Endothelial cell of umbilical vein (primary cell): ENCODE results near the gene SLC25A19.

Source experiments
- EZH2 ChIP-seq: IDR thresholded peaks from 2 replicates; pipeline ENCODE4 v1.6.1; 2012; ENCODE audit warnings: borderline replicate concordance, low read depth, mild to moderate bottlenecking, moderate library complexity, low read length, inconsistent platforms; ENCODE audit not compliant: severe bottlenecking
- MAX ChIP-seq: IDR thresholded peaks from 2 replicates; pipeline ENCODE4 v1.6.1; 2011; ENCODE audit not compliant: insufficient read depth, insufficient read length
- POLR2A ChIP-seq: IDR thresholded peaks from 2 replicates; pipeline ENCODE4 v1.6.1; 2012; ENCODE audit warnings: low read depth, mild to moderate bottlenecking, control low read depth, low read length
- POLR2AphosphoS5 ChIP-seq: IDR thresholded peaks from 2 replicates; pipeline ENCODE4 v1.6.1; 2012; ENCODE audit warnings: low read depth, mild to moderate bottlenecking, control low read depth, low read length, moderate library complexity; ENCODE audit not compliant: insufficient read depth
- TF ChIP-seq, protein P1 (sequence below), 2 donors: IDR thresholded peaks; 1 replicate in 1 of 2; 2 replicates in 1 of 2; pipeline ENCODE4 v1.5.1; 2011; ENCODE audit warnings: low read length in 2 of 2, mild to moderate bottlenecking in 2 of 2, moderate library complexity in 2 of 2, control low read depth in 1 of 2, inconsistent platforms in 1 of 2, low read depth in 1 of 2; ENCODE audit not compliant: insufficient read depth in 1 of 2; ENCODE audit errors: extremely low read depth in 1 of 2

DNA sequence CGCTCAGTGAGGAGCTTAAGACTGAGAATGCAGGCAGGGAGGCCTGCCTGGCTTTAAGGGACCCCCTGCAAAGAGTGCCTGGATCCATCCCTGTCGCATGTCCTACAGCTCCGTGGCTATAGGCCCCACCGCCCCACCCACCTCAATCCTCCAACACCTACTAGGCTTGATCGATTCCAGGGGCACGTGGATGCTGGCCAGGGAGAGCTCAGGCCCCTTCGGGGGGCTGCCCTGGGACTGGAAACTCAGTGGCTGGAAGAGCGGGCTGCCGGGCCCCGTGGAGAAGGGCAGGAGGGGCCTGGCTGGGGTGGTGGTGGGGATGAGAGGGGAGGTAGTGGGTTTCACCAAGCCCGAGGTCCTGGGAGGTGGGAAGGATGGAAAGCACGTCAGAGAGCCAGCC lies 50.0 kb downstream of the SLC25A19 start:
- TF ChIP-seq, protein P1, sequence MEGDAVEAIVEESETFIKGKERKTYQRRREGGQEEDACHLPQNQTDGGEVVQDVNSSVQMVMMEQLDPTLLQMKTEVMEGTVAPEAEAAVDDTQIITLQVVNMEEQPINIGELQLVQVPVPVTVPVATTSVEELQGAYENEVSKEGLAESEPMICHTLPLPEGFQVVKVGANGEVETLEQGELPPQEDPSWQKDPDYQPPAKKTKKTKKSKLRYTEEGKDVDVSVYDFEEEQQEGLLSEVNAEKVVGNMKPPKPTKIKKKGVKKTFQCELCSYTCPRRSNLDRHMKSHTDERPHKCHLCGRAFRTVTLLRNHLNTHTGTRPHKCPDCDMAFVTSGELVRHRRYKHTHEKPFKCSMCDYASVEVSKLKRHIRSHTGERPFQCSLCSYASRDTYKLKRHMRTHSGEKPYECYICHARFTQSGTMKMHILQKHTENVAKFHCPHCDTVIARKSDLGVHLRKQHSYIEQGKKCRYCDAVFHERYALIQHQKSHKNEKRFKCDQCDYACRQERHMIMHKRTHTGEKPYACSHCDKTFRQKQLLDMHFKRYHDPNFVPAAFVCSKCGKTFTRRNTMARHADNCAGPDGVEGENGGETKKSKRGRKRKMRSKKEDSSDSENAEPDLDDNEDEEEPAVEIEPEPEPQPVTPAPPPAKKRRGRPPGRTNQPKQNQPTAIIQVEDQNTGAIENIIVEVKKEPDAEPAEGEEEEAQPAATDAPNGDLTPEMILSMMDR (IDR thresholded peaks at IDR 0.05; ENCODE audit: extremely low read depth in 1 of 2, insufficient read depth in 1 of 2, low read depth in 1 of 2, low read length in 2 of 2) = no peak
- TF ChIP-seq POLR2A (no peak), MAX (no peak), POLR2AphosphoS5 (no peak), EZH2 (no peak)
